Measurements from ENCODE around the gene TNS2.
A peak's percentile ranks its signal among the peaks of the same experiment; 100 is the strongest.

Gene TNS2

GRCh38 chr12:53058674-53059433, 9.0 kb downstream of the TNS2 start:
- no peak for DNase-seq

GRCh38 chr12:53059434-53060063, 9.7 kb downstream of the TNS2 start:
- no peak for DNase-seq

- no peak for DNase-seq
Observed at GRCh38 chr12:53060064-53060720, 10.3 kb downstream of the TNS2 start.

DNA sequence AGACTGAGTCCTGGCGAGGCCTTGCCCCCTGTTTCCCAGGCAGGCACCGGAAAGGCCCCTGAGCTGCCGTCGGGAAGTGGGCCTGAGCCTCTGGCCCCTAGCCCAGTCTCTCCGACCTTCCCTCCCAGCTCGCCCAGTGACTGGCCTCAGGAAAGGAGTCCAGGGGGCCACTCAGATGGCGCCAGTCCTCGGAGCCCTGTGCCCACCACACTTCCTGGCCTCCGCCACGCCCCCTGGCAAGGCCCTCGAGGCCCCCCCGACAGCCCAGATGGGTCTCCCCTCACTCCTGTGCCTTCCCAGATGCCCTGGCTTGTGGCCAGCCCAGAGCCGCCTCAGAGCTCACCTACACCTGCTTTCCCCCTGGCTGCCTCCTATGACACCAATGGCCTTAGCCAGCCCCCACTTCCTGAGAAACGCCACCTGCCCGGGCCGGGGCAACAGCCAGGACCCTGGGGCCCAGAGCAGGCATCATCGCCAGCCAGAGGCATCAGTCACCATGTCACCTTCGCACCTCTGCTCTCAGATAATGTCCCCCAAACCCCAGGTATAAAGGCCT, 10.9 kb downstream of the TNS2 start:
- DNase-seq: no peak

- no peak for DNase-seq
Observed at GRCh38 chr12:53061404-53062010, 11.6 kb downstream of the TNS2 start.

DNA sequence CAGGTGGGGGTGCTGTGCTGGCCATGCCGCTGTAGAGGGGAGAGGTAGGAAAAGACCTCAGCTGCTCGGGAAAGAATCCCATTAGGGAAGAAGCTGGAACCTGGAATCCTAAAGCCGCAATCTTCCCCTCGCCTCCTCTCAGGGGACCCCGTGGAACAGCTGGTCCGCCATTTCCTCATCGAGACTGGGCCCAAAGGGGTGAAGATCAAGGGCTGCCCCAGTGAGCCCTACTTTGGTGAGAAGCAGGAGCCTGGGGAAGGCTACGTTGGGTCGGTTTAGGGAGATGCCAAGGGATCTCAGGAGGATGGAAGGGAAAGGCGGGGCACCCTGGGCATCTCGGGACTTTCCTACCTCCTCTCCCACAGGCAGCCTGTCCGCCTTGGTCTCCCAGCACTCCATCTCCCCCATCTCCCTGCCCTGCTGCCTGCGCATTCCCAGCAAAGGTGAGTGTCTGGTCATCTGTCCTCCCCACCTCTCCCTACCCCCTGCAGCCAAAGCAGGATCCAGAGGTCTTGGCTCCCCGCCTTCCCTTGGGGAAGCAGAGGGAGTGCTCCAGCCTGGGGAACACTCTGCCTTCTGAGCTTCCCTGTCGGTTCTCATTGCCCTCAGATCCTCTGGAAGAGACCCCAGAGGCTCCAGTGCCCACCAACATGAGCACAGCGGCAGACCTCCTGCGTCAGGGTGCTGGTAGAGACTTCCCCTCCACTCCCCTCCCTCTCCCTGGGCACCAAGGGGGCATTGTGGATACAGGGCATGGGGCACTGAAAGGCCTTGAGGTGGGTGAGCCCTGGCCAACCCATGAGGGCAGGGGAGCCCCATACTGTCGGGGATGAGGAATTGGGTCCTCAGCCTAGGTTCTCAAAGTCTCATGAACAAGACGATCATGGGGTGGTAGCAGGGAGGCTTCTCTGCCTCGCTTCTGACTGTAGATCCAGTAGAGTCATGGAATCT, 12.4 kb downstream of the TNS2 start:
- DNase-seq: no peak

- DNase-seq: no peak
Observed at GRCh38 chr12:53062977-53063707, 13.3 kb downstream of the TNS2 start.

GRCh38 chr12:53063708-53064612, 14.1 kb downstream of the TNS2 start:
- DNase-seq: no peak

DNA sequence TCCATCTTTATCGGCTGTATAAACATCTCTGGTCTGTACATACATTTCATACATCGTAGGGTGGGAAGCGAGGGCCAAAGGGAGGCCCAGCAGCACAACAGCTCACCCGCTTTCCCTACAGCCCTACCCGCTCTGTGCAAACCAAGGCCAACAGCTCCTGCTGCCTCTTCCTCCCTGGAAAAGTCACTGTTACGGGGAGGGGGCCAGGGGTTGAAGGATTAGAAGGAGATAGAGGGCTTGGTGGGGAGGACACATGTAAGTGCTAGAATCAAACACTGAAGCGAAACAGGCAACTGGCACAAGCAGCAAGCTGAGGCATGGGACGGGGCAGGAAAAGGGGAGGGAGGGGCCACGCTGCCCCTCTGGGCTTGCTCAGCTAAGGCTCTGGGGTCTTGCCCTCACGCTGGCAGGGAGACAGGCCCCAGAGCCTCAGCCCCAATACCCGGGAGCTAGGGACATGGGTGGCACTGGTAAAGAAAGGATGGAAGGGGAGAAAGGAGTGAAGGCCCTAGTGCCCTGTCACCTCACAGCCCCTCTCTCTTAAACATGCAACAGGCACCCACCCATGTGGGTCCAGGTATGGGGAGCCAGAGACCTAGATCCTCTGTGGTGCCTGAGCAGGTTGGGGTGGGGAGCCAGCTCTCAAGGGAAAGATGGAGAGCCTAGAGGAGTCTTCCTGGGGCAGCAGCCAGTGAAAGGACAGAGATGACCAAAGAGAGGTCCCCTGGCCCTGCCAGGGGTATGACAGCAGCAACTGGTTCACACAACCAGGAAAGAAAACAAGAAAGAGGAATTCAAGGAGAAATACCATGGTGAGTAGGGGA, 15.0 kb downstream of the TNS2 start:
- DNase-seq: no peak

GRCh38 chr12:53065470-53065869, 15.6 kb downstream of the TNS2 start:
- no peak for DNase-seq

DNA sequence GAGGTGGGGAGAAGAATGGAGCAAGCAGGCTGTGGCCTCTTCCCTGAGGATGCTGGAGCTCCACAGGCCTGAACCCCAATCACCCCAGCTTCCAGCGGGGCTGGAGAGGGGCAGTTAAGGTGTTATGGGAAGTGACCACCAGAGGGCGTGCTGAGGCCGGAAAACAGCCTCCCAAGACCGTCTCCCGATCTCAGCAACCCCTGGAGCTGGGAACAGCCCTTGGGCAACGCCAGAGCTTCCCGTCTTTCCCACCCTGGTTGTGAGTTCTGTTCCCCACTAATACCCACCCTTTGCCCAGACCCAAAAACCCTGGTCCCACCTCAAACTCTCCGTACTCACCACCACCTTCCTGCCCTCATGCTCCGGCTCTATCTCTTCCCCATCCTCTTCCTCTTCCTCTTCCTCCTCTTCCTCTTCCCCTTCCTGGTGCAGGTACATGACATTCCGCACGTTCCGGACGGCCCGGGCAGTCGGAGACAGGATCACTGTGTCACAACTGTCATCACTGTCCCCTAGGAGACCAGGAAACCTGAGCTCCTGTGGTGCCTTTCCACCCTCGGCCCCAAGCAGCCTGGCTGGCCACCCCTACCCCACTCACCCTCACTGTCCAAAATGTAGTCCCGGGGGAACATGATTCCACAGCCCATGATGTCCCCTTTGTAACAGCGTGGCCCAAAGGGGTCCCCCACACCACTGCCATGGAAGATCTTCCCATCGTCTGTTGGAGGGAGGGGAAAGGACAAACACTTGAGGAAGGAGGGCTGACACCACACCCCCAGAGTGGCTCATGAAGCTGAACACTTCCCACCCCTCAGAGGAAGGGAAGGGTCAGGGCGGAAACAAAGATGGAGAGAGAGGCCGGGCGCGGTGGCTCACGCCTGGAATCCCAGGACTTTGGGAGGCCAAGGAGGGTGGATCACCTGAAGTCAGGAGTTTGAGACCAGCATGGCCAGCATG, 16.4 kb downstream of the TNS2 start:
- DNase-seq: peak; percentile 70 to 76

DNA sequence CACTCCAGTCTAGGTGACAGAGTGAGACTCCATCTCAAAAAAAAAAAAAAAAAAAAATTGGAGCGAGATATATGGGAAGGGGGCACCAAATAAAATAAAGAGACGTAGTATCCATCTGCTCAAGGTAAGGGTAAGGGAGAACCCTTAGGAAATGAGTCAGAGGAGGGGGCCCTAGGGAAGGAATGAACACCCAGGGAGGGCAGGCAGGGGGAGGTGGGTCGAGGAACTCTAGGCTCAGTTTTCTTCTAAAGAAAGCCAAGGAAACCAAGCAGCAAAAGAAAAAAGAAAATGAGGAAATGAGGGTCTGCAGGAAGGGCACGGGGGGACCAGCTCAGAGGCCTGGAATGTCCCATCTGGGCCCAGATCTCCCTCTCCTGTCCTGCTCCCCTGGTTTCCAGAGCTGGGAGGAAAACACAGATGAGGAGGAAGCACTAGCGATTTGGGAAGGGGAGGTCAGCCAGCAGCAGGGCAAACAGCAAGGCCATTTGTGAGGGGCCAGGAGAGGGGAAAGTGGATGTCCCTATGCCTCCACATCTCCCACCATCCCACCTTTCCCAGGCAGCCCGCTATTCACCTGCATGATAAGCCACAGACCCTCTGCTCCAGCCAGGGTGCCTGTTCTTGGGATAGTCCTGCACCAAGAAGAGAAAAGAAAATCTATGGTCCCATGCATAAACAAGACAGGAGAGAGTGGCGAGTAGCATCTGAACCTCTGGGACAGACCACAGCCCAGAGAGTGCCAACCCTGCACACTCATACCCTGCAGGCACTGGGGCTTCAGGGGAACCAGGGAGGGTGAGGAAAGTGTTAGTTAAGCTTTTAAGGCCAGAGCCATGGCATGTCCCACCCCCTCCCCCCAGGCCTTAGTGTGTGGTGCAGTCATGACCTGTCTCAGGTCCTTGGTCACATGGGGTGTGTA, 17.5 kb downstream of the TNS2 start:
- DNase-seq: no peak

DNA sequence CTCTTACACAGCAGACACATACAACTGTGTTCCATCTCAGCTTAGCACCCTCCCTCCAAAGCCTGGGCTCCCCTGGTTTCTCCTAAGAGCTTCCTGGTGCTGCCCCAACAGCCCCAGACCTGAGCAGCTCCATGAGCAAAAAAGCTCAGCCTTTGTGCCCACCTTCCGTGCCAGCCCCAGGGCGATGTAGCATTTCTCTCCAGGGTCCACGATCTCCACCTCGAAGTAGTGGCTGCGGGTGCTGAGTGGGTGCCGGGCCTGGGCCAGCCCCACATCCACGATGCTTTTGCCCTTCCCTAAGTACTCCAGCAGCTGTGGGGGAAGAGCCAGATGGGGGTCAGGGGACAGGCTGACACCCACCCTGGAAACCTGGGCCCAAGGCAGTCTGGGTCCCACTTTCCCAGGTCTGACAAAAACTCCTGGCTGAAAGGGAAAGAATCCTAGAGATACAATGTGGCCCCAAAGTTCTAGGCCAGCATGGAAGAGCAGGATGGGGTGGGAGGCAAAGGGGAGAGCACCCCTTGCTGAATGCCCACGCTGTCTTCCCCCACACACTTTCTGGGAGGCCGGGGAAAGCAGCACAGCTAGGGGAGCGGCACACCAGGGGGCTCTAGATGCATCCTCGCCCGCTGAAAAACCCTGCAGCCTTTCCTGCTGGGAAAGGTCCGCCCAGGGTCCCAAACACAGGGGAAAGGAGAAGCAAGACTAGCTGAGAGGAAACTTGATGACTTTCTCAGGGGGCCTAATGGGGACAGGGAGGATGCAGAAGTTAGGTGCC, 18.3 kb downstream of the TNS2 start:
- no peak for DNase-seq

DNA sequence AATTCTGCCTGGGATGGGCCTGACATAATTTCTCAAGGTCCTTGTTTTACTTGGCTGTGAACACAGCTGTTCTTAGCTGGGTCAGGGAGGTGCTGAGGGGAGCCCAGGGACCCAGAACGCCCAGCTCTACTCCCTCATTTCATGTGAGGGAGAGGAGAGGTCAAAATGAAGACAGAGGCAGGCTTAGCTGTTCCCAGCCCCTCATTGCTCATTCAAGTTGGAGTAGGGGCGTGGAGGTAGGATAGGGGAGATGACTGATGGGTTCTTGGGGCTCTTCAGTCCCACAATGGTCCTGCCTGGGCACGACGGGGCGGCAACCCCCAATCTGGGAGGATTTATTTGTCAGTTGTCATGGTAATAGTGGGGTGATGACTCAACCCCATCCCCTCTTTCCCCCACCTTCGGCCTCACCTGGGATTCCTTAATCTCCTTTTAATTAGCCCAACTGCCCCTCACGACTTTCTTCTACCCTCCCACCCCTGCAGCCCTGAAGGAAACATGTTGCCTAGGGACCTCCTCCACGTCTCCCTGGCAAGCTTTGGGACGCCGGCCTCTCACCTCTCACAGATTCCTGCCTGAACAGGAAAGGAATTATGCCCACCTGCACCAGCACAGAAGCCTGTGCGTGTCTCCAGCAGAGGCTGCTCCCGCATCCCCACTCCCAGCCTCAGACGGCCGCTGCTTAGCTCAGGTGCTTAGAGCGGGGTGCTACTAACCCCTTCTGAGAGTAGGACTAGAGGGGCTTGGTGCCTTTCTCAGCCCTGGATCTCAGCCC, 19.1 kb downstream of the TNS2 start:
- DNase-seq: no peak

DNA sequence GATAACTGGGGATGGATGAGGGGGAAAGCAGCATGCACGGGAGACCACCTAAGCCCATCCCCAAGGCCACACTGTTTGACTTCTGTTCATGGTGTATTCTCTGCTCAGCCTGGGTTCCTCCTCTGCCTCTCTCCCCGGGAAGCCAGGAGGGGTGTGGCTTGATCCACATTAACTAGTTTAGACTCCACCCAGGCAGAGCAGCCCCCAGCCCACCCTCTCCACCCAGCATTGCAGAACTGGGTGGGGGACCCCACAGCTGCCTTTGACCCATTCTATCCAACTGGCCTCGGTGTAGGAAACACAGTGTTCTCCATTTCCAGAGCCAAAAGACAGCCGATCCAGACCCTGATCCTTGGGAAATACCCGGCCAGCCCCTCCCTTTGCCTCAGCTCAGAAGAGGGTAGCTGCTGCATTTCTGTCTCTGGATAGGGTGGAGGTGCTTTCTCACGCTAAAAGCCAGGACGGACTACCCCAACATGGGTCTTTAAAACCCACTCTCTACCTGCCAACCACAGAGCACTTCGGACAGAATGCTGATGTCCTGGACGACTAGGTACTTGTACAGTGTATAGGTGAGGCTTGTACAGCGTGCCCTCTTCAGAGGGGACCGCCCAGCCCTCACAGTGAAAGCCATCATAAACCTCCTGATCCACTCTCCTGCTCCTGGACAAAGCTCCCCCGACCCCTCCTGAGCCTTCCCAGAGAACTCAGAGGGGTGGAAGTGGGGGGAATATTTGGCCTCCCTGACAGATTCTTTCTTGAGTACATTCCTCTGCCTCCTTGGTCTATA, 20.0 kb downstream of the TNS2 start:
- DNase-seq: no peak
